Mucosa of stomach (tissue), 1 donor: Measurements from ENCODE around the gene GPN2.
A peak's percentile ranks its signal among the peaks of the same experiment; 100 is the strongest.

Source experiments
- H3K27me3 ChIP-seq: one replicate; pipeline ENCODE4 v1.7.0; 2013; ENCODE audit warnings: mild to moderate bottlenecking, low read length; ENCODE audit not compliant: control insufficient read depth, insufficient read depth
- H3K36me3 ChIP-seq: one replicate; pipeline ENCODE4 v1.7.0; 2013; ENCODE audit warnings: low read length; ENCODE audit not compliant: control insufficient read depth, insufficient read depth
- H3K4me1 ChIP-seq: one replicate; pipeline ENCODE4 v1.7.0; 2013; ENCODE audit warnings: mild to moderate bottlenecking, low read length; ENCODE audit not compliant: control insufficient read depth, insufficient read depth
- H3K4me3 ChIP-seq: one replicate; pipeline ENCODE4 v1.7.0; 2013; ENCODE audit warnings: low read length
- H3K9ac ChIP-seq: one replicate; pipeline ENCODE4 v1.7.0; 2013; ENCODE audit warnings: mild to moderate bottlenecking, low read length, moderate library complexity
- H3K9me3 ChIP-seq: one replicate; pipeline ENCODE4 v1.7.0; 2013; ENCODE audit warnings: mild to moderate bottlenecking, low read length, moderate library complexity; ENCODE audit not compliant: control insufficient read depth
- donor health status: Pancreatic carcinoma.

GPN2 gene

DNA sequence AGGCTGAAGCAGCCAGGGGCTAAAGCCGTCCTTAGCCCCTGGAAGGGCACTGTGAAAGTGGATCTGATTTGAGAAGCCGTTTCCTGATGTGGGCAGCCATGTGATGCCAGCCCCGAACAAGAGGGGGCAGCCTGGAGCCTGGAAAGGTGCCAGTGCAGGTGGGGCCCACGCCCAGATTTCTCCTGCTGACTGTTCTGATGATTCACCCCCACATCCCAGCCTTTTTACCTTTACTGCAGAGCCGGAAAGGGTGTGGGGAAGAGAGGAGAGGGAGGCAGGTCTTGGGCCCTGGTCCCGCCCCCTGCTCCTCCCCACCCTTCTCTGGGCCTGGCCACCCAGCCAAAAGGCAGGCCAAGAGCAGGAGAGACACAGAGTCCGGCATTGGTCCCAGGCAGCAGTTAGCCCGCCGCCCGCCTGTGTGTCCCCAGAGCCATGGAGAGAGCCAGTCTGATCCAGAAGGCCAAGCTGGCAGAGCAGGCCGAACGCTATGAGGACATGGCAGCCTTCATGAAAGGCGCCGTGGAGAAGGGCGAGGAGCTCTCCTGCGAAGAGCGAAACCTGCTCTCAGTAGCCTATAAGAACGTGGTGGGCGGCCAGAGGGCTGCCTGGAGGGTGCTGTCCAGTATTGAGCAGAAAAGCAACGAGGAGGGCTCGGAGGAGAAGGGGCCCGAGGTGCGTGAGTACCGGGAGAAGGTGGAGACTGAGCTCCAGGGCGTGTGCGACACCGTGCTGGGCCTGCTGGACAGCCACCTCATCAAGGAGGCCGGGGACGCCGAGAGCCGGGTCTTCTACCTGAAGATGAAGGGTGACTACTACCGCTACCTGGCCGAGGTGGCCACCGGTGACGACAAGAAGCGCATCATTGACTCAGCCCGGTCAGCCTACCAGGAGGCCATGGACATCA lies 27.1 kb downstream of the GPN2 start, which contains the start of gene SFN:
SFN (plus strand) TSS at position 369 of the 904 bp plus-strand sequence; CDS start at position 433, 64 bp downstream.
- Histone ChIP-seq H3K27me3 (no peaks in the 10 kb centered on the region), H3K9ac (peak within 1 kb of the TSS; percentile 94), H3K4me3 (peak within 1 kb of the TSS; percentile 84), H3K9me3 (no peaks in the 10 kb centered on the region), H3K36me3 (no peaks in the 10 kb centered on the region), H3K4me1 (peaks cover 17% of the 10 kb centered on the region)

- peaks cover 17% of the 10 kb centered on the region for H3K4me1 ChIP-seq
- no peak overlapping the region for H3K4me3 ChIP-seq
- no peaks in the 10 kb centered on the region for H3K27me3 ChIP-seq
- no peak overlapping the region for H3K9ac ChIP-seq
- no peaks in the 10 kb centered on the region for H3K9me3 ChIP-seq
- H3K36me3 ChIP-seq = no peaks in the 10 kb centered on the region
These were observed 28.1 kb downstream of the GPN2 start for GRCh38 chr1:26861889-26862378.

DNA sequence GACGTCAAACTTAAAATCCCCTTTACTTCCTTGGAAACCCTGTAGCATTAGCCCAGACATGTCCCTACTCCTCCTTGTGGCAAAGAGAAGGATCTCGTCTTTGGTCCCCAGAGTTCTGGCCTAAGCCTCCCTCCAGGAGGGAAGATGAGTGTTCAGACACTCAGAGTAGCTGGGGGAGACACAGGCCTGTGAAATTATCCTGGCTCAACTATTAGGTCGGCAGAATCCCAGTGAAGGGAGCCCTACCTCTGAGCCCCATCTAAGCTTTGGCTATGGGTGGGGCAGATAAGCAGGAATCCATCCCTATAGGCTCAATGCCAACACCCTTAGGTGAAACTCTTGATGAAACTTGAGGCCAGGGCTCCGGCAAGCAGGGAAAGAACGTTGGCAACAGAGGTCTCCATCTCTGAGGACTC lies 28.8 kb downstream of the GPN2 start:
- H3K4me1 ChIP-seq = peaks cover 17% of the 10 kb centered on the region
- H3K4me3 ChIP-seq = no peak overlapping the region
- no peaks in the 10 kb centered on the region for H3K27me3 ChIP-seq
- H3K9ac ChIP-seq = no peak overlapping the region
- H3K36me3 ChIP-seq = no peaks in the 10 kb centered on the region
- no peaks in the 10 kb centered on the region for H3K9me3 ChIP-seq

DNA sequence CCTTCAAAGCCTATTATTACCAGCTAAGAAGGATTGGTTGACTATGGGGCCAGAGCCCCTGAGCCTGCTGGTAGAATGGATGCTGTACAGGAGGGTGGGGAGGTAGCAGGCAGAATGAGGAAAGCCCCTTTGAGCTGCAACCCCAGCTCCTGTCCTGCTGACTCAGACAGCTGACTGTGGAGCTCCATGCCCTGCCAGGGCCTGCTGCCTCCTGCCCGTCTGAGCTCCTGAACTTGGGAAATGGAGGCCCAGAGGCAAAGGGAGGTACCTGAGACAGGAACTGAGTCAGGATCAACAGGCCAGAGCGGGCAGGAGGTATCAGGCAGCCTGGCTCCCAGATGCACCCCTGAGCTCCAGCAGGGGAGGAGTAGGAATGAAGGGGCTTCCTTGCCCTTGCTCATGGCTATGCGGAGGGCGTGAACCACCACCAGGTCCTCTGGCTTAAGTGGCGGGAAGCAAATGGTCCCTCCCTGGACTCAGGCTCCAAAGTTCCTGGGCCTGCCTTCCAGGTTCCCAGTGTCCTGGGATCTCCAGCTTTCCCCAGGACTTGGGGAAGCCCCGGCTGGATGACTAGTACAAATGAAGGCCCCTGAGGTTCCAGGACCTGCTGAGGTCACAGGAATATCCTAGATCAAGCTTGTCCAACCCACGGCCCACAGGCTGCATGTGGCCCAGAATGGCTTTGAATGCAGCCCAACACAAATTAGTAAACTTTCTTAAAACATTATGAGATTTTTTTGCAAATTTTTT lies 31.0 kb downstream of the GPN2 start:
- Histone ChIP-seq H3K4me1 (peaks cover 32% of the 10 kb centered on the region), H3K4me3 (no peak overlapping the region), H3K9me3 (no peaks in the 10 kb centered on the region), H3K9ac (no peak overlapping the region), H3K36me3 (no peaks in the 10 kb centered on the region), H3K27me3 (no peaks in the 10 kb centered on the region)

GRCh38 chr1:26858160-26858559 lies 31.9 kb downstream of the GPN2 start:
- no peaks in the 10 kb centered on the region for H3K27me3 ChIP-seq

DNA sequence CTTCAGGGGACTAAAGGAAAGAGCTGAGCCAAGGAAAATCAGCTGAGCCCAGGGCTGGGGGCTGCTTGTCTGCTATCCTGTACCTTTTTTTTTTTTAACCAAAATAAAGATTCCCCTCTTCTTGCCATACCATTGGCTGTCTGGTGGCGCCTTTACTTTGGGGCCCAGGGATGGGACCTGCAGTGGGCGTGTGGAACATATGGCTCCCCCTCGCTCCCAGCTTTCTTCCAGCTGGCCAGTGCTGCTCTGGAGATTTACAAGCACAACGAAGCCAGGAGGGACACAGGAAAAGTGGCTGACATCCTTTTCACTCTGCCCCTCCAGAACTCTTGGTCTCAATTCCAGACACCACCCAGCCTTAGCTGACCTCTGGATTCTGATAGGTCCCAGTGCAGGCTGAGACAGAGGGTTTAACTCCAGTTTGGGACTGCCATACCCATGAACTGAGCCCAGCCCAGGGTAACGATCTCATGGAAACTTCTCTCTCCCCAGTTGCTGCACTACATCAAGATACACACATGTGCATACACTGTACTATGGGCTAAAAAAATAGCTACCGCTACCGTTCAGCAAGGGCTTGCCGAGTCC lies 32.5 kb downstream of the GPN2 start:
- no peak overlapping the region for H3K4me3 ChIP-seq
- no peaks in the 10 kb centered on the region for H3K9me3 ChIP-seq
- H3K27me3 ChIP-seq = no peaks in the 10 kb centered on the region
- peaks cover 37% of the 10 kb centered on the region for H3K4me1 ChIP-seq
- no peaks in the 10 kb centered on the region for H3K36me3 ChIP-seq
- H3K9ac ChIP-seq = no peak overlapping the region

More at GRCh38 chr1:26858160-26858559, 31.9 kb downstream of the GPN2 start:
- Histone ChIP-seq H3K4me3 (no peak overlapping the region), H3K9ac (no peak overlapping the region), H3K36me3 (no peaks in the 10 kb centered on the region), H3K4me1 (peaks cover 37% of the 10 kb centered on the region), H3K9me3 (no peaks in the 10 kb centered on the region)

GRCh38 chr1:26856604-26857469 lies 33.2 kb downstream of the GPN2 start:
- Histone ChIP-seq H3K27me3 (no peaks in the 10 kb centered on the region), H3K9ac (no peak overlapping the region), H3K4me3 (no peak overlapping the region), H3K36me3 (no peaks in the 10 kb centered on the region), H3K4me1 (peaks cover 29% of the 10 kb centered on the region), H3K9me3 (no peaks in the 10 kb centered on the region)

GRCh38 chr1:26856181-26856580 lies 33.9 kb downstream of the GPN2 start:
- H3K4me3 ChIP-seq = no peak overlapping the region
- no peaks in the 10 kb centered on the region for H3K27me3 ChIP-seq
- H3K9ac ChIP-seq = no peak overlapping the region
- no peaks in the 10 kb centered on the region for H3K36me3 ChIP-seq
- no peaks in the 10 kb centered on the region for H3K9me3 ChIP-seq
- H3K4me1 ChIP-seq = peaks cover 23% of the 10 kb centered on the region

DNA sequence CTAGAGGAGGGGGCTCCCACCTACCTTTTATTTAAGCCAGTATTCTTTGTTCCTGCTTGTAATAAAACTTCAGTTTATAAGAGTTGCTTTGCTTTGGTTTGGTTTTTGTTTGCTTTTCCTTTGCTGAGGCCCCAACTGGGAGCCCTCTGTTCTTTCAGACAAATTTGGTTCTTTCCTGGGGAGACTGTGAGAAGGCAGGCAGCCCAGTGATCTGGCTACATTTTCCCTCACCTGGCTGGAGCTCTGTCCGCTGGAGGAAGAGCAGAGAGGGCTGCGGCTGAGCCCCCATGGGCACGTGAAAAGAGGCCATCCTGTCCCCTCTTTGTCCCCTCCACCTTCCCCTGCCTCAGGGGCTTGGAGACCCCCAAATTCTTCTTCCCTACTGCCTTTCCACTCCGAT lies 34.4 kb downstream of the GPN2 start:
- Histone ChIP-seq H3K4me1 (peaks cover 21% of the 10 kb centered on the region), H3K9ac (no peak overlapping the region), H3K27me3 (no peaks in the 10 kb centered on the region), H3K36me3 (no peaks in the 10 kb centered on the region), H3K9me3 (no peaks in the 10 kb centered on the region), H3K4me3 (no peak overlapping the region)

GRCh38 chr1:26854906-26855305 lies 35.2 kb downstream of the GPN2 start:
- H3K4me1 ChIP-seq = peaks cover 29% of the 10 kb centered on the region
- no peaks in the 10 kb centered on the region for H3K27me3 ChIP-seq
- H3K4me3 ChIP-seq = no peak overlapping the region
- no peak overlapping the region for H3K9ac ChIP-seq
- no peaks in the 10 kb centered on the region for H3K36me3 ChIP-seq
- no peaks in the 10 kb centered on the region for H3K9me3 ChIP-seq

DNA sequence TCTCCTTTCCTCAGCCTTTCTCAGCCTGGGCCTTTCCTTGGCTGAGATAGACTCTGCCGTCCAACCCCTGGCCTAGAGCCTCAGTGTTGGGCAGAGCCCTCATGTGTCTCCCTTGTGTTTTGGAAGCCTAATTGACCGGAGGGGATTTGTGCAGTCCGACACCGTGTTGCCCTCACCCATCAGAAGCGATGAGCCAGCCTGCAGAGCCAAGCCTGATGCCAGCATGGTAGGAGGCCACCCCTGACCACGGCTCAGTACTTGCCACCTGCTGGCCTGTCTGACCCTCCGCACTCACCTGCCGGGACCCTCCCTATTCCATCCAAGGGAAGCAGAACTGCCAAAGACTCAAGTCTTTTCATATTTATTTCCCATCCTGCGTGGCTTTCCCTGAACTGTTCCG lies 36.5 kb downstream of the GPN2 start:
- no peaks in the 10 kb centered on the region for H3K9me3 ChIP-seq
- no peak overlapping the region for H3K4me3 ChIP-seq
- H3K9ac ChIP-seq = no peak overlapping the region
- no peaks in the 10 kb centered on the region for H3K27me3 ChIP-seq
- peaks cover 41% of the 10 kb centered on the region for H3K4me1 ChIP-seq
- H3K36me3 ChIP-seq = no peaks in the 10 kb centered on the region
